Adrenal gland (tissue), 5 donors: Measurements from ENCODE around the gene ARHGAP12.

Experiments
- POLR2A ChIP-seq, 2 donors: fragments of 450-650 bp; IDR thresholded peaks; one replicate each; pipeline ENCODE4 v1.6.1; 2017; ENCODE audit warnings: antibody characterized with exemption in 2 of 2, mild to moderate bottlenecking in 2 of 2, moderate library complexity in 1 of 2
- TF ChIP-seq, protein P1 (sequence below), 6 experiments: fragments of 450-650 bp in 4 of 6; fragments of 200-600 bp in 2 of 6; sonication (generic) in 1 of 6; IDR thresholded peaks; 1 replicate in 5 of 6; 2 replicates in 1 of 6; pipeline versions ENCODE4 v1.5.1 to v1.8.0; 2016 to 2021; ENCODE audit warnings: antibody characterized with exemption in 6 of 6, mild to moderate bottlenecking in 2 of 6, moderate library complexity in 1 of 6
- donor health status: DM: no; HTN: no; CAD: no.

- TF ChIP-seq, protein P1, sequence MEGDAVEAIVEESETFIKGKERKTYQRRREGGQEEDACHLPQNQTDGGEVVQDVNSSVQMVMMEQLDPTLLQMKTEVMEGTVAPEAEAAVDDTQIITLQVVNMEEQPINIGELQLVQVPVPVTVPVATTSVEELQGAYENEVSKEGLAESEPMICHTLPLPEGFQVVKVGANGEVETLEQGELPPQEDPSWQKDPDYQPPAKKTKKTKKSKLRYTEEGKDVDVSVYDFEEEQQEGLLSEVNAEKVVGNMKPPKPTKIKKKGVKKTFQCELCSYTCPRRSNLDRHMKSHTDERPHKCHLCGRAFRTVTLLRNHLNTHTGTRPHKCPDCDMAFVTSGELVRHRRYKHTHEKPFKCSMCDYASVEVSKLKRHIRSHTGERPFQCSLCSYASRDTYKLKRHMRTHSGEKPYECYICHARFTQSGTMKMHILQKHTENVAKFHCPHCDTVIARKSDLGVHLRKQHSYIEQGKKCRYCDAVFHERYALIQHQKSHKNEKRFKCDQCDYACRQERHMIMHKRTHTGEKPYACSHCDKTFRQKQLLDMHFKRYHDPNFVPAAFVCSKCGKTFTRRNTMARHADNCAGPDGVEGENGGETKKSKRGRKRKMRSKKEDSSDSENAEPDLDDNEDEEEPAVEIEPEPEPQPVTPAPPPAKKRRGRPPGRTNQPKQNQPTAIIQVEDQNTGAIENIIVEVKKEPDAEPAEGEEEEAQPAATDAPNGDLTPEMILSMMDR (IDR thresholded peaks at IDR 0.05) = no peak
- TF ChIP-seq POLR2A (IDR thresholded peaks at IDR 0.05) = no peak
These were observed 45.2 kb downstream of the ARHGAP12 start for GRCh38 chr10:31883397-31883796.
